ENCODE measurements around the gene HIVEP3.

DNA sequence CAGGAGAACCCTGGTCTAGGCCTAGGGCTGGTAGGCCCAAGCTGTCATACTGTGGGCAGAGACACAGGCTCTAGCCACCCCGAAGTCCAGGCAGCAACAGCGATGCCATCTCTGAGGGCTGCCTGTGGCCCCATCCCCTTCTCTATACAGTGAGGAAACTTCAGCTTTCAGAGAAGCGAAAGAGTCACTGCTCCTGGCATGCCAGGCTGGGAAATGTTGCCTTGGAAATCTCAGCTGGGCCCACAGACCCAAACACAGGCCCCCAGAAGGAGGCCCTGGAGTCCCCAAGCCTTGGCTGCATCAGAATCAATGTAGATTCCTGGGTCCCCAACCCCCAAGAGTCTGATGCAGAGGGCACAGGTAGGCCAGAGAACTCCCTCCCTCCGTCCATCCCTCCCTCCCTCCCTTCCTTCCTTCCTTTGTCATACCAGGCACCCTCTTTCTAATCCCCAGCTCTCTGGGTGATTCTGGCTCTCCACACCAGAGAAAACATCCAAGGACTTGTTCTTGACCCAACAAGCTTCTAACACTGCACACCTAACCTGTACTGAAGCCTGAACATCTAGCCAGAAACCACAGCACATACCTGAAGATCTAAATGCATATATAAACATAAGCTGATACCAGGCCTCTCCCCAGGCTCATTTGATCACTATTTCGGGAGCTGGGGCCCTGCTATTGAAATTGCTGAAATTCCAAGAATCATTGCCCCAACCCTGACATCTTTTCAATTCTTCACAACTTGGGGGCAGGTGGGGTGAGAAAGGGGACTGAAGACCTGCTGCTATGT is 291.0 kb downstream of the HIVEP3 start:
- TF ChIP-seq, protein P1, sequence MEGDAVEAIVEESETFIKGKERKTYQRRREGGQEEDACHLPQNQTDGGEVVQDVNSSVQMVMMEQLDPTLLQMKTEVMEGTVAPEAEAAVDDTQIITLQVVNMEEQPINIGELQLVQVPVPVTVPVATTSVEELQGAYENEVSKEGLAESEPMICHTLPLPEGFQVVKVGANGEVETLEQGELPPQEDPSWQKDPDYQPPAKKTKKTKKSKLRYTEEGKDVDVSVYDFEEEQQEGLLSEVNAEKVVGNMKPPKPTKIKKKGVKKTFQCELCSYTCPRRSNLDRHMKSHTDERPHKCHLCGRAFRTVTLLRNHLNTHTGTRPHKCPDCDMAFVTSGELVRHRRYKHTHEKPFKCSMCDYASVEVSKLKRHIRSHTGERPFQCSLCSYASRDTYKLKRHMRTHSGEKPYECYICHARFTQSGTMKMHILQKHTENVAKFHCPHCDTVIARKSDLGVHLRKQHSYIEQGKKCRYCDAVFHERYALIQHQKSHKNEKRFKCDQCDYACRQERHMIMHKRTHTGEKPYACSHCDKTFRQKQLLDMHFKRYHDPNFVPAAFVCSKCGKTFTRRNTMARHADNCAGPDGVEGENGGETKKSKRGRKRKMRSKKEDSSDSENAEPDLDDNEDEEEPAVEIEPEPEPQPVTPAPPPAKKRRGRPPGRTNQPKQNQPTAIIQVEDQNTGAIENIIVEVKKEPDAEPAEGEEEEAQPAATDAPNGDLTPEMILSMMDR (IDR thresholded peaks at IDR 0.05): no peak
- no peak for TF ChIP-seq EZH2 (IDR thresholded peaks at IDR 0.05; ENCODE audit: borderline replicate concordance, insufficient read depth, low read depth, low read length, poor library complexity, severe bottlenecking)
